SK-N-DZ (cell line): ENCODE measurements around the gene GTF2A1.

Experiments used
- DNase-seq: peaks from one replicate; pipeline ENCODE4 v3.0.0-alpha.2; 2015; ENCODE audit warnings: low spot score
- small RNA-seq, 2 experiments: library from RNA; depleted of rRNA; stranded (forward); fragments of <200 nt; gene quantifications; one replicate each; pipeline ENCODE3, GENCODE V24; 2014

Gene GTF2A1

DNA sequence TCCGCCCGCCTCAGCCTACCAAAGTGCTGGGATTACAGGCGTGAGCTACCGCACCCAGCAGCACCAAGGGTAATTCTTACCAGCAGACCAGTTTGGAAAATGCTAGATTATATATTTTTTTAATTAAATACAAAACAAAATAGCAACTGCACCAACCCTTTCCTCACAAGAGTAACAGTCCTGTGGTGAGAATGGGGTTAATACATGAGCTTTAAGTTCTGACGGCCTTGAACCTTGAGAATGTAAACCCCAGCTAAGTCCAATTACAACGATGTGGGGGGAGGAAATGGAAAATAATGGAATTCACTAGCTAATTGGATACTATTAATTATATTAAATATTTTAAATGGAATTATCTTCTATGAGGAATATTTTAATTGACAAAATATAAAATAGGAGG, 82.3 kb downstream of the GTF2A1 start:
- DNase-seq: no peak

DNA sequence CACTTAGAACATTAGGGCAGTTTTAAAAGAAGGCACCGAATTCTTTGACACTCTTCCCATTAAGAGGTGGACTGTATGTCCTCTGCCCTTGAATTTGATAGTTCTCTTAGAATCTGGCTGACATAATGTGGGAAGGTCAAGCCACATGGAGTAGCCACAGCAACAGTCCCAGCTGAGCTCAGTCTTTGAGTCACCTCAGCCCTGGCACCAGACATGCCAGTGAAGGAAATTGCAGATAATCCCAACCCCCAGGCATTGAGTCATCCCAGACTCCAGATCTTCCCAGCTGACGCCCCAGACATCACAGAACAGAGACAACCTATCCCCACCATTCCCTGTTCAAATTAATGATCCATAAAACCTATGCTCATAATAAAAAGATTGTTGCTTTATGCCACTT, 83.4 kb downstream of the GTF2A1 start:
- no peak for DNase-seq

- no peak for DNase-seq
Measured at GRCh38 chr14:81133400-81133799, 87.4 kb downstream of the GTF2A1 start.

- DNase-seq: no peak
Measured at GRCh38 chr14:81132468-81132867, 88.3 kb downstream of the GTF2A1 start.

DNA sequence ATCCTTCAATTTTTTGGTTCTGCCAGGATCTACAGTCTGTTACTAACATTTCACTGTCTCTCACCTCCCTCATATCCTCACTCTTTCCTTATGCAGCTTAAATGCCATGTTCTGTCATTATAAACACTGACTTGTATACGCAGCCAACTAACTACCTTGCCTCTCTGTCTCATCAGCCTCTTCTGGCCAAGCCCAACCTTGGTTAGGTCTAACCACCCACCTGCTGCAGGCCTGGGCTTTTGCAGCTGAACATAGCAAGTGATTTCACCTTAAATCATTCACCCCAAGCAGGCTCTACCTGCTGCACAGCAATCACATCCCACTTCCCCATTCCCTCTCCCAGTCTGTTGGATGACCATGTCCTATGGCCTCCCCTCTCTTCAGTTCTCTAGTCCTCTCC, 91.5 kb downstream of the GTF2A1 start:
- no peak for DNase-seq

- no peak for DNase-seq
Measured at GRCh38 chr14:81127785-81128184, 93.0 kb downstream of the GTF2A1 start.

DNA sequence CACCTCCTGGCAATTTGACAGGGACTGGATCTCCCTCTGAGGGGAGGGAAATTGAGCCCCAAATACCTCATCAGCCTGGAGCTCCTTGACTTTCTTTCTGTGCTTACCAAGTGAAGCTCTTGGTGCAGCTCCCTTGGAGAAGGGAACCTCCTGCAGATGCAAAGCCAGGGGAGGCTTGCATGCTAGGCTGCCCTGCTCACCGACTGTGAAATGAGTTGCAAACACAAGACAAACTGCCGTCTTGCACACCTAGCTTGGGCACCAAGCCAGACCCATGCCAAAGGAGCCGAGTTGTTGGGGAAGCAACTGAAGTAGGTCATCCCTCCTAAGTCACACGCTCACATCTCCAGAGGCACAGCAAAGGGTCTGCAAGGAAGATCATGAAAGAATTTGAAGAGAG, 95.2 kb downstream of the GTF2A1 start:
- no peak for DNase-seq

Small RNA genes lying within 50 kb of the gene (small RNA-seq; reads per million reads assigned to genes)
- gene DYNLL1P1 (0 reads per million in 2 experiments), gene SNORA79 (8.1 to 13.8 reads per million in 2 experiments)
